HUES48 (cell line): Measurements from ENCODE around the gene ZC3H18.

Source experiments
- H3K27ac ChIP-seq: one replicate; pipeline ENCODE4 v1.7.0; 2013; ENCODE audit warnings: low read depth, low read length, inconsistent platforms
- H3K27me3 ChIP-seq: 2 replicates; pipeline ENCODE4 v1.6.1; 2013; ENCODE audit warnings: mild to moderate bottlenecking, low read length; ENCODE audit not compliant: control insufficient read depth, insufficient read depth
- H3K36me3 ChIP-seq: 2 replicates; pipeline ENCODE4 v1.6.1; 2013; ENCODE audit warnings: low read length; ENCODE audit not compliant: control insufficient read depth, insufficient read depth
- H3K4me1 ChIP-seq: 2 replicates; pipeline ENCODE4 v1.6.1; 2013; ENCODE audit warnings: mild to moderate bottlenecking, low read length; ENCODE audit not compliant: control insufficient read depth, insufficient read depth
- H3K4me3 ChIP-seq: 2 replicates; pipeline ENCODE4 v1.5.1; 2013; ENCODE audit warnings: mild to moderate bottlenecking, low read depth, low read length
- H3K9ac ChIP-seq: 2 replicates; pipeline ENCODE4 v1.6.1; 2013; ENCODE audit warnings: mild to moderate bottlenecking, low read depth, low read length, moderate library complexity
- H3K9me3 ChIP-seq: 2 replicates; pipeline ENCODE4 v1.6.1; 2013; ENCODE audit warnings: low read length; ENCODE audit not compliant: control insufficient read depth, insufficient read depth

ZC3H18 gene

GRCh38 chr16:88646345-88647034, 76.3 kb downstream of the ZC3H18 start:
- H3K4me1 ChIP-seq: peaks cover 5% of the 10 kb centered on the region
- H3K27me3 ChIP-seq: no peaks in the 10 kb centered on the region
- H3K27ac ChIP-seq: no peak overlapping the region
- no peaks in the 10 kb centered on the region for H3K9me3 ChIP-seq
- peaks cover 4% of the 10 kb centered on the region; the same call in 1 of the 2 replicates for H3K36me3 ChIP-seq
- H3K4me3 ChIP-seq: no peak overlapping the region
- no peak overlapping the region for H3K9ac ChIP-seq

GRCh38 chr16:88647178-88648070, 77.2 kb downstream of the ZC3H18 start:
- H3K27me3 ChIP-seq: no peaks in the 10 kb centered on the region
- no peak overlapping the region for H3K4me3 ChIP-seq
- H3K27ac ChIP-seq: no peak overlapping the region
- peaks cover 6% of the 10 kb centered on the region for H3K4me1 ChIP-seq
- H3K9me3 ChIP-seq: no peaks in the 10 kb centered on the region
- peaks cover 6% of the 10 kb centered on the region; the same call in 1 of the 2 replicates for H3K36me3 ChIP-seq
- H3K9ac ChIP-seq: no peak overlapping the region

- Histone ChIP-seq H3K9ac (no peak overlapping the region), H3K27ac (no peak overlapping the region), H3K36me3 (peaks cover 18% of the 10 kb centered on the region), H3K4me3 (peak overlapping the region; percentile 75; the same call in 1 of the 2 replicates), H3K9me3 (no peaks in the 10 kb centered on the region), H3K4me1 (peaks cover 6% of the 10 kb centered on the region), H3K27me3 (no peaks in the 10 kb centered on the region)
Observed at GRCh38 chr16:88649195-88649923, 79.2 kb downstream of the ZC3H18 start.

- Histone ChIP-seq H3K4me3 (peak overlapping the region; percentile 75), H3K27me3 (no peaks in the 10 kb centered on the region), H3K4me1 (peaks cover 6% of the 10 kb centered on the region), H3K36me3 (peaks cover 26% of the 10 kb centered on the region), H3K27ac (peak overlapping the region; percentile 69), H3K9me3 (no peaks in the 10 kb centered on the region), H3K9ac (peak overlapping the region; percentile 51; the same call in 1 of the 2 replicates)
Observed at GRCh38 chr16:88649924-88650748, 79.9 kb downstream of the ZC3H18 start.

GRCh38 chr16:88650749-88651275, 80.6 kb downstream of the ZC3H18 start, which contains the start of gene CYBA:
Gene CYBA (minus strand): TSS chr16:88651053. CDS start chr16:88651013, 40 bp downstream.
- Histone ChIP-seq H3K4me3 (peak within 1 kb of the TSS; percentile 75), H3K9me3 (no peaks in the 10 kb centered on the region), H3K4me1 (peaks cover 6% of the 10 kb centered on the region), H3K36me3 (peaks cover 33% of the 10 kb centered on the region), H3K9ac (peak within 1 kb of the TSS; percentile 51; the same call in 1 of the 2 replicates), H3K27ac (peak within 1 kb of the TSS; percentile 69), H3K27me3 (no peaks in the 10 kb centered on the region)

GRCh38 chr16:88651276-88651988, 81.2 kb downstream of the ZC3H18 start:
- H3K4me1 ChIP-seq: peaks cover 6% of the 10 kb centered on the region
- peak overlapping the region; percentile 69 for H3K27ac ChIP-seq
- no peaks in the 10 kb centered on the region for H3K9me3 ChIP-seq
- peak overlapping the region; percentile 75 for H3K4me3 ChIP-seq
- H3K9ac ChIP-seq: no peak overlapping the region
- H3K27me3 ChIP-seq: no peaks in the 10 kb centered on the region
- peaks cover 39% of the 10 kb centered on the region for H3K36me3 ChIP-seq

- Histone ChIP-seq H3K36me3 (peaks cover 46% of the 10 kb centered on the region), H3K27me3 (no peaks in the 10 kb centered on the region), H3K4me1 (peaks cover 6% of the 10 kb centered on the region), H3K9ac (no peak overlapping the region), H3K9me3 (no peaks in the 10 kb centered on the region), H3K4me3 (no peak overlapping the region), H3K27ac (no peak overlapping the region)
Observed at GRCh38 chr16:88651989-88652761, 82.0 kb downstream of the ZC3H18 start.

GRCh38 chr16:88652762-88653063, 82.5 kb downstream of the ZC3H18 start:
- Histone ChIP-seq H3K4me3 (no peak overlapping the region), H3K9ac (no peak overlapping the region), H3K27ac (no peak overlapping the region), H3K27me3 (no peaks in the 10 kb centered on the region), H3K36me3 (peaks cover 51% of the 10 kb centered on the region), H3K4me1 (peaks cover 6% of the 10 kb centered on the region), H3K9me3 (no peaks in the 10 kb centered on the region)

- no peaks in the 10 kb centered on the region for H3K27me3 ChIP-seq
- peaks cover 6% of the 10 kb centered on the region for H3K4me1 ChIP-seq
- no peak overlapping the region for H3K4me3 ChIP-seq
- peaks cover 54% of the 10 kb centered on the region for H3K36me3 ChIP-seq
- no peaks in the 10 kb centered on the region for H3K9me3 ChIP-seq
- H3K9ac ChIP-seq: no peak overlapping the region
- no peak overlapping the region for H3K27ac ChIP-seq
Observed at GRCh38 chr16:88653101-88653500, 82.9 kb downstream of the ZC3H18 start.
